RPMI7951 (cell line): Measurements from ENCODE around the gene ISCA2. TPM values are rescaled to one million over a fixed set of nuclear protein-coding genes. Genes with fewer than 3 reads are reported as not detected.

Experiments used
- DNase-seq: peaks from one replicate; pipeline ENCODE4 v3.0.0-alpha.2; 2012; ENCODE audit warnings: low read depth
- total RNA-seq: library from RNA; depleted of rRNA; stranded (reverse); fragments of >200 nt; shearing (Covaris generic); gene quantifications from 2 replicates; pipeline ENCODE4 v1.2.3, GENCODE V29; 2014

The ISCA2 gene
- total RNA-seq, 1 experiment from 2014 or later = 32.4 TPM

DNA sequence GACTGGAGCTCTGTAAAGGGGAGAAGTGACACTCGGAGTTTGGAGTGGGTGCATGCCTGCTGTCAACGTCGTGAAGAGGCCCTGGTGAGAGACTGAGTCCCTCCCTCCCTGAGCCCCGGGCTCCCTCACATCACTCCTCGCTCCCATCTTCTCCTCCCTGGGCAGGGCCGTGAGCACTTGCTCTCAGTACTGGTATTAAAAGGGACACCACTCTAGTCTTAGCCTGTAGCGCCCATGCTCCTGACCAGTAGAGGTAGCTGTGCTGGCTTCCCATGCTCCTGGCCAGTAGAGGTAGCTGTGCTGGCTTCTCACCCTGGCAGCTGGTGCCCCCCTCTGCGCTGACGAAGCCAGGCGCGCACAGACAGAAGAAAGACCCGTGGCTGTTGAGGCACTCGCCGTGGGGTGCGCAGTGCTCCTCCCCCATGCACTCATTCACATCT lies 14.7 kb downstream of the ISCA2 start:
- DNase-seq = no peak

DNA sequence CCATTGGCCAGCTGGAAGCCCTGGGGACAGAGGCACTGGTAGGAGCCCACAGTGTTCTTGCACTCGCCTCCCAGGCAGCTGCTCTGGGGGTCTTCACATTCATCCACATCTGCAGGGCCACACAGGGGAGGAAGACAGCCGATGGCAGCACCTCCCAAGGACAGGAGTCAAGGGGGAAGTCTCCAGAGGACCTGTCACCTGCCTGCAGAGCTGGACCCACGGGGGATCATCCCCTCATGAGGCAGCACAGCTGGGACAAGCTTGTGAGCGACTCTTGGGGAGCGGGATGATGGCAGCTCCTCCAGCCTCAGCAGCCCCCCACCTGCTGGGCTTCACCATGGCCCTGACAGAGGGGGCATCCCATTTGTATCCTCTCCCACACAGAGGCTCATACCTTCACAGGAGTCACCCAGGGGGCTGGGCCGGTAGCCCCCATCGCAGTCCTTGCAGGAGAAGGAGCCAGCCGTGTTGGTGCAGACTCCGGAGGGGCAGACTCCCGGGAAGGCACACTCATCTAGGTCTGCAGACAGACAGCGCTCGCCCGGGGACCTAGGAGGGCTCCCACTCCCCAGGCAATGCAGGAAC lies 15.4 kb downstream of the ISCA2 start:
- DNase-seq = no peak

DNA sequence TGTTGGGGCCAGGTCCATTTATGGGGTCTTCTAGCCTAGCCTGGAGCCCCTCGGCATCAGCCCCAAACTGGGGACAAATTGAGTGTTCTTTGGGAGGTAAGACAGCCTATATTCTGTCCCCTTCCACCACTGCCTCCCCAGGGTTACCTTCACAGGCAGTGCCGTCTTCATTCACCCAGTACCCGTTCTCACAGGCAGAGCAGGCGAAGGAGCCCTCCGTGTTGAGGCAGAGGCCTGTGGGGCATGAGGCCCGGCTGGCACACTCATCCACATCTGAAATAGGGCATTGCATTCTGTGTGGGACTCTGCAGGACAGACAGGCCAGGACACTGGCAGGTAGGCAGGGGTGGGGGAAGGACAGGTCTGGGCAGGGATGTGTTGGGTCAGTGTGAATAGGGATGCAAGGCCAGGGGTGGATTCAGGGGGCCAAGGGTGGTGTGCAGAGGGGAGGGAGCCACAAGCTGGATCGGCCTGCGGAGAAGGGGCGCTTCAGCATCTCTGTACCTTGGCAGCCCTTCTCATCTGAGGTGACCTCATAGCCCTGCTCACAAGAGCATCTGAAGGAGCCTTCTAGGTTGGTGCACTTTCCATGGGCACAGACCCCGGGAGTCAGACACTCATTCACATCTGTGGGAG lies 16.1 kb downstream of the ISCA2 start:
- no peak for DNase-seq

DNA sequence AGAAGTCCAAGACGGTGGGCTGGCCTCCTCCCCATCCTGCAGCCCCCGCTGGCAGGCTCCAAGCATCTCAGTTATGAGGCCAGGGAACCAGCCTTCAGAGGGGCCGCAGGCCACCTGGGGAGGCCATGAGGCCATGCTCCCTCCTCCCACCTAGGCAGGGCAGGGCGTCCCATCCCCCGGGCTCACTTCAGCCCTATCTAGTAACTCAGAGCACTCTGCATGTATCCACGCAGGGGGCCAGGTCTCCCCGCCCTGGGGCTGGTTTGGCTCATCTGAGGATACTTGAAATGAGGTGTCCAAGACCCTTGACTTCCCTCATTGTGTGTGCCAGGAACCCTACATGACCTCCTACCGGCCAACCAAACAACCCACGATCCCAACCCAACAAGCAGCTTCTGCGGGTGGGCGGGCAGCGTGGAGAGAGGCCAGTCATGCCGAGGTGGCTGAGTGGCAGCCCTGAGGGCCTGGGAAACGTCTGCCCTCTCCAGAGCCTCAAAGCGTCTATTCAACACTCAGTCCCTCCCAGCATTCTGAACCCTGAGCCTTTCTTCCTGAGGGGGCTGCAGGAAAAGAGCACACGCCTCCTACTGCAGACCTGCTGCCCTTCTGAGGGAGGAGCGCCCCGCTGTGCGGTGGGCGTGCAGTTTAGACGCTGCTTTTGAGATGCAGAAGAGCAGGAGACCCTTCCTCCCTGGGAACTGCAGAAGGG lies 16.8 kb downstream of the ISCA2 start:
- DNase-seq = peak; percentile 77

DNA sequence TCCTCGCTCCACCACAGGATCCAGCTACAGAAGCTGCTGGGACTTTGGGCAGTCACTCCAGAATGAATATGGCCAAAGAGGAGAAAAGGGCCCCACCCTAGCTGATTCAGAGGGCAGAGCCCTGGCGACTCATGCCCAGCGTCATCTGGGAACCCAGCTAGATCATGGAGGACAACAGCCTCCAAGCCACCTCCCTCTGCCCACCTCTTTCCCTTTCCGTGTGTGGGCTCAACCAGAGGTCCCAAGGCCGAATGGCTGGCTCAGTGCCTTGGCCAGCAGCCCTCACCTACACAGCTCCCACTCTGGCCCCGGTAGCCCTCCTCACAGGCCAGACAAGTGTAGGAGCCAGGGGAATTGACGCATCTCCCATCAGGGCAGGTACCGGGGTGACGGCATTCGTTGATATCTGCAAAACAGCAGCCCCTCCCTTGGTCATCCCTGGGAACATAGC lies 17.4 kb downstream of the ISCA2 start:
- peak; percentile 73 for DNase-seq

DNA sequence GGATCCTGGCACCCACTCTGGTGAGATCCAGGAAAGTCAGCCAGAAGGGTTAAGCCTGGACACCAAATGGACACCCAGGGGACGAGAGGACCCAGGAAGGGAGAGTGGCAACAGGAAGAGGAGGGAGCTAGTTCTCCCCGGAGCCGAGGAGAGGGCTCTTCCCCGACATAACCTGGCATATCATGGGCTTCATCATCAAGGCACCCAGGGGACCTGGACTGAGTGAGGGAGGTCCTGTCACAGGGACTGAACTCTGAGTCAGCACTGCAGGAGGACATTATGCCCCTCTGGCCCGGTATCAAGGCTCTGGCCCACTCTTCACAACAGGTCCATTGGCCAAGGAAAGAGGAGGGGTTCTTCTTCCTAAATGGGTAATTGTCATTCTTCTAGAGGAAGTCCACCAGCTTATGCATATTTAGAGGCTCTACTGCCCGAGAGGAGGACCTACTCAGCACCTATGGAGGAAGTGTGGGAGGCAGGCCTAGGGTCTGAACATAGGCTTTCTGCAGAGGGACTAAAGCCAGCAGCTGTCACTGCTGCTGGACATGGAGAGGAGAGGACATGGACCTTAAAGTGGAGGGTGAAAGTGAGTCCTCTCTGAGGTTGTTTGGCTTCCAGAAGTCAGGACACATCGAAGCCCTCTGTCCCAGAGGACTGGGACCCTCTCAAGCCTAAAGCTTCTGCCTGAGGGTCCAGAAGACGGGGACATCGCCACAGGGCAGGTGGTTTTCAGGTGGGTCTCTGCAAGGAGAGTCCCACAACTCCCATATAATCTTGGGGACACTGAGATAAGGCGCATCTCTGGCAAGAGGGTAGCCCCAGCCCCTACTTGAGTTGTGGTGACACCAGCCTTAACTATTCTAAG lies 18.6 kb downstream of the ISCA2 start:
- no peak for DNase-seq

DNA sequence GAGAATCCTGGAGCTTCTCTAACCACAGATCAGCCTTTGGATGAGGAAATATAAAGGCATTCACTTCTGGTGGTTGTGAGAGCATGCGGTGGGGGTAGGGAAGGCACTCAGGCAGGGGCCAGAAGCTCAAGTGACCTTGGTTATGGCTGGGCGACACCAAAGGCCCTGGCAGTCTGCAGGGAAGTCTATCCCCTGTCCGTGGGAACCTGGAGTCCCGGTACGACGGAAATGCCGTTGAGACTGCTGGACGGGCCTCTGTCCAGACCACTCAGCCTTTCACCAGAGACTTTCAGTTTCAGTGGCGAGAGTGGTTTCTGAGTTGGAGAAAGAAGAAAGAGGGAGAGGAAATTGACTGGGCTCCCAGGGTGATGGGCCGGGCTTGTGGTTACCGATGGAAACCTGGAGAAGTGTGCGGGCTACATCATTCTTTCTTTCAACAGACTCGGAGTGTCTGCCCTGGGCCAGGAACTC lies 20.9 kb downstream of the ISCA2 start:
- DNase-seq = peak; percentile 91

DNA sequence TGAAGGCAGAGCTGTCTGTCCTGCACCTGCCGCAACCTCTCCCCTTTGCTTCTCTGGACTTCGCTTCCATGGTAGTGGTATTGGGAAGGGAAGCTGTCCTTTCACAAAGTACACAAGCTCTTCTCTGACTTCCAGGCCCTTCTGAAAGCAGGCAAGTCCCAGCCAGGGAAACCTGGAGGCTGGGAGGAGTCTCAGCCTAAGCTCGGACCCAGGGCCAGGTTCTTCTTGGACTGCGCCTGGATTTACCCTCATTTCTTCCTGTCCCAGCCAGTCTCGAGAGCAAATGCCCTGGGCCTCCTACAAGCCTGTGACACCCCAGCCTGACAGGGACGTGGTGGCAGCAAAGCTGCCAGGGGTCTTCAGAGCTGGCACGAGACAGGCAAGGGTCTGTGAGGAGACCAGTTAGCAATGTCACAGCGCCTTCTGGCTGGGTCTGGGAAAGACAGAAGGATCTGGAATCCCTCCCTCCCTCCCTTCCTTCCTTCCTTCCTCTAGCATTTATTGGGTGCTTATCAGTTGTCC lies 22.4 kb downstream of the ISCA2 start:
- no peak for DNase-seq

DNA sequence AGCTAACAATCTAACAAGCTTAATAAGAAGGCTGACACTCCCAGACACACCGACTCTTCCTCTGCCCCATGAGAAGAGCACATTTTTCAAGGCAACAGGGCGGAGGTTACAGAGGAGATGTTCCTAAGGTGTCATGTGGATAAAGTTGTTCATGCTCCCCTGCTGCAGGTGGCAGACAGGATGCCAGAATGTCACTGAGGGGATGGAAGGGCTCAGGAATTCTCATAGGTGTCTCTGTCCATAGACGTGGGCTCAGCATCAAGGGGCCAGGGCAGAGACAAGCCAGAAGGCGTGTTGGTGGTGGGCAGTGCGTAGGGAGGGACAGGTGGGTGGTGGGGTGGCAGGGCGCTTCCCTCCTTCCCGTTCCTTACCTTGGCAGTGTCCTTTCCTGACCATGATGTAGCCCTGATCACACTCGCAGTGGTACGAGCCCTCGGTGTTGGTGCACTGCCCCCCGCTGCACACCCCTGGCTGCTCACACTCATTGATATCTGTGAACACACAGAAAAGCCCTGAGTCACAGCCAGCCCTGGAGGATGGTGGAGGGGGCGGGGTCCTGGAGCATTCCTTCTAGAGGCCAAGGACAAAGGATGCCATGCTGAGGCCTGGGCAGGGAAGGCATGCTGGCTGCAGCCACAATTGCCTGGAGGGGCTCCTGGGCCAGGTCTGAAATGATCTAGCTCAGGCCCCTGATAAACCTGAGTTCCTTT lies 23.0 kb downstream of the ISCA2 start:
- peak; percentile 62 for DNase-seq

DNA sequence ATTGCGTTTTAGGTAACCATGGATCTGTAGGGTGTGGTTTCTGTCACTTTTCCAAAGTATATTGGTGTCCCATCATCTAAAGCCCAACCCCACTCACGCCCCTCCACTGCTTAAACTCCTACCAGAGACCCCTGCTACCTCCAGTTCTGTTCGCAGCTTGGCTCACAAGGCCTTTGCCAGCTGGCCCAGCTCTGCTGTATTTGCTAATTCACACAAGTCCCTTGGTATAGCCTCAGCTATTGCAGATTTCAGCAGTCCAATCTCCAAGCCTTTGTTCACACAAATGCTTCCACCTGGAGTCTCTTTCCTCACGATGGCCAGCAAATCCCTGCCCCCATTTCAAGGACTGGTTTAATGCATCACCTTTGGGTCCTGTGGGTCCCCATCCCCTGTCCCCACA lies 24.2 kb downstream of the ISCA2 start:
- DNase-seq = no peak

DNA sequence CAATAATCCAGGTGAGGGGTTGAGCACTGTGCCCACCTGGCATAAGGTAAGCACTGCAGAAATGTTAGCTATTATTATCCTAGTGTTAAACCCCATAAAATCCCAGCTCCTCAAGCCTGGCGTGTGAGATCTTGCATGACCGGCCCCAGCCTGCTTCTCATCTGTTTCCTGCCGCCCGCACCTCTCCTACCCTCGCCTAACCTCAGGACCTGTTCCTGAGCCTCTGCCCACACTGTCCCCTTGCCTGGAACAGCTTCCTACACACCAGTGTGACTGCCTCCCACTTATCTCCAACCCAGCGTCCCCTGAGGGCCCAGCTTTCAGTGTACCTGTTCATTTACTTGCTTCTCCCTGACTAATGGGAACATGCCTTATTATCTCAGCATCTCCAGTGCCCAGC lies 24.7 kb downstream of the ISCA2 start:
- DNase-seq = no peak

DNA sequence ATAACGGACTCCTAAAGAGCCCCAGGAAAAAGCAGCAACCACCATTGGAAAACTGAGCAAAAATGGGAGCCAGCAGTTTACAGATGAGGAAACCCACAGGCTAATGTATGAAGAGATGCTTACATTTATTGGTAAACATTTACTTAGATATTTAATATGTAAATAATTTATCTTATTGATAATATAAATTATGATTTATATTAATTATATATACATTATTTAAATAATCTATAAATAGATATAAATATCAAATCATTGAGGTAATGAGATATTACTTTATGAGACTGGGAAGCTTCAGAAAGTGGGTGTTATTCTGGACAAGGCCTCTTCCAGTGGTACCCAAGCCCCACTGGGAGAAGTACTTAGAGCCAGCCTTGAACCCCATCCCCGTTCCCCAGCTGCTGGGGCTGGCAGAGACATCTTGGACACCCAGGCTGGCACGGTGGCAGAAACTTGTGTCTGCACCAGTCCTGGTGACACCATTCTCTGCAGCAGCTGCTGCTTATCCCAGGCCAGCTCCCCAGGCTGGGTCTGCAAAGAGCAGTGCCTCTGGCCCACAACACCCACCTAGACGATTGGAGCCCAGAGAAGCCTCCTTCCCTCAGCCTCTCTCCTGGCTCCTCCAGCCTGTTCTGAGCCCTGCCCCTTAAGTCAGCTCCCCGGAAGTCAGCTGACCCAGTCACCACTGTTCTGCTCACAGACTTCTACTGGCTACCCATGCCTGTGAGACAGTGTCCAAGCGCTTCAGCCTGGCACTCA lies 25.9 kb downstream of the ISCA2 start:
- no peak for DNase-seq

DNA sequence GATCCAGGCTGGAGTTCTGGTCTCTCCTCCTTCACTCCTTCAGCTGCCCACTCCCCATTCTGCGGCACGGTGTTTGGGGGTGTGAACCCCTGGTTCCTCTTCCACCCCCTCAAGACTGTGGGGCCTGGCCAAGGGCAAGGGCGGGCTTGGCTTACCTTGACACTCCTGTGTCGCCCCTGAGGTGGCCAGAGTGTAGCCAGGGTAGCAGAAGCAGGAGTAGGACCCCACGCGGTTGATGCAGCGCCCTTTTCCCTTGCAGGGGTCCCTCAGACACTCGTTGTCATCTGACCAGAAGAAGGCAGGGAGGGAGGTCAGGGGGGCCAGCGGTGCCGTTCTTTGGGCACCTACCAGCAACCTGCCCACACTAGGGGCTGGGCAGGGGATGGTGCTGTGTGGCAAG lies 28.2 kb downstream of the ISCA2 start:
- no peak for DNase-seq

DNA sequence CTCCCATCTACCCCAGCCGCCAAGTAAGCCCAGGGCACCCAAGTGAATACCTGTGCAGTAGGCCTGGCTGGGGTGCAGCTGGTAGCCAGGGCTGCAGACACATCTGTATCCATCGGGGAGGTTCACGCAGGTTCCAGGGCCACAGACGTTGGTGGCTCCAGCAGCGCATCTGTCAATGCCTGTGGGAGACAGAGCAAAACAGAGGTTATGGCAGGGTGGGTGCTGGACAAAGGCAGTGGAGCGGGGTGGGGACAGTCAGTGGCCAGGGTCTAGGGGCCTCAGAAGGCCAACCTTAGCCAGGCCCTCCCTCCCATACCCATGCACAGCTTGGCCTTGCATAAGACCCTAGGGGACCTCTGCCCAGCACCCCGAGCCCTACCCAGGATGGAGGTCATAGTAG lies 29.2 kb downstream of the ISCA2 start:
- no peak for DNase-seq

DNA sequence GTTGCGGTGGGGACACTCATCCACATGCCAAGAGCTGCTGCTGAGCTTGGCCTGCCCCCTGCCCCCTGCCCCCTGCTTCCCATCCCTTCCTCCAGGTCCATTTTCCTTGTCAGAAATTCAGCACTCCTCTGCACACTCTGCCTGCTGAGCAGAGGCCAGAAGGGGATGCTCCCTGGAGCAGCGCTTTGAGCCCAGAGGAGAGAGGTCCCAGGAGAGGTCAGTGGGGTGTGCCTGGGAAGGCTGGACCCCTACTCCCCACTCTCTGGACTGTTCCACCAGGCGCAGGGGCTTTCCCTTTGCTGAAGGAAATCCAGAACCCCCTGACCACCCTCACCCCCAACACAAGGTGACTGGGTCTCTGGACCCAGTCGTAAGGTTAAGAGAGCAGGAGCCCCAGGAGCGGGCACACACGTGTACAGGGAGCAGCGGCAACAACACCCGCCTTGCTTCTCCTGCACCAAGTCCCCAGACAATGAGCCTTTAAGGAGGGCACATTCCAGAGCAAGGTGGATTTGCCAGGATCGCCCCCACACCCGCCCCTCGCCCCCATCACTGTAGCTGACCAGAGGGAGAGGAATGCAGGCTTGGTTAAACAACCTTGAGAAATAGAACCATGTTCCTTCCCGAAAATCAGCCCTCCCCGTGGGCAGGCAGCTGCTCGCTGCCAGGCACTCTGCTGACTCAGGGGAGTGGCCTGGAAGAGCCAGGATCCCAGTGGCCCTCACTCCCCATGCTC lies 30.7 kb downstream of the ISCA2 start:
- DNase-seq = no peak

DNA sequence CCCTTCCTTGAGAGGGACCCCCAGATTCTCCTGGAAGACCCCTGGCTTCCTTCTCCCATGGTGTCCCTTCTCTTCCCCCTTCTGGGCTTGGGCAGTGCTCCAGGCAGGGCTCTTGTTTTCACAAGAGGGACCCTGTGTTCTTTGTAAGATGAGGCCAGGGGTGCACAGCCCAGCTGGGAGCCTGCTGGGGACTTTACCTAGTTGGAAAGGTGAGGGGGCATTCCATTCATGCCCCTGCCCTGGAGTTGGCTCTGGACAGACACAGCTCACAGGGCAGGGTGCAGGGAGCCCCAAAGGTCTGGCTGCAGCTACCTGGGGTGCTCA lies 31.2 kb downstream of the ISCA2 start:
- no peak for DNase-seq

DNA sequence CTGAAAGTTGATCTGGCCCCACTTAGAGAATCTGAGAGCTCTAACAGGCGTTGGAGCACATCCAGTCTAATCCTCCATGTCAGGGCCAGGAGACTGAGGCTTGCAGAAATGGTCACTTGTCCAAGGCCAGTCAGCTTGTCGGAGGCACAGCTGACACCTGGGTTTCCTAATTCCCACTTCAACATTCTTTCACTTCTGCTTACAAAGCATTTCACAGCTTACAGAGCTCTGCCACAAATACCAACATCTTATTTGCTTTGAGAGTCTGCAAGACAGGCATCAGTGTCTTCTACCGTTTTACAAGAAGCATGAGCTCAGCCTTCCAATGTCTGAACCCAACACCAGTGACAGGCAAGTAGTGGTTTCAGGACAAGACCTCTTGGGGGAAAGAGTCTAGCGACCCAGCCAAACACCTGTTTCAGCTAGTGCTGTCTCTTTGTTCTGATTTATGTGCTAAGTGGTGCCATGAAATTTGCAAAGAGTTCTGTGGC lies 31.8 kb downstream of the ISCA2 start:
- no peak for DNase-seq

DNA sequence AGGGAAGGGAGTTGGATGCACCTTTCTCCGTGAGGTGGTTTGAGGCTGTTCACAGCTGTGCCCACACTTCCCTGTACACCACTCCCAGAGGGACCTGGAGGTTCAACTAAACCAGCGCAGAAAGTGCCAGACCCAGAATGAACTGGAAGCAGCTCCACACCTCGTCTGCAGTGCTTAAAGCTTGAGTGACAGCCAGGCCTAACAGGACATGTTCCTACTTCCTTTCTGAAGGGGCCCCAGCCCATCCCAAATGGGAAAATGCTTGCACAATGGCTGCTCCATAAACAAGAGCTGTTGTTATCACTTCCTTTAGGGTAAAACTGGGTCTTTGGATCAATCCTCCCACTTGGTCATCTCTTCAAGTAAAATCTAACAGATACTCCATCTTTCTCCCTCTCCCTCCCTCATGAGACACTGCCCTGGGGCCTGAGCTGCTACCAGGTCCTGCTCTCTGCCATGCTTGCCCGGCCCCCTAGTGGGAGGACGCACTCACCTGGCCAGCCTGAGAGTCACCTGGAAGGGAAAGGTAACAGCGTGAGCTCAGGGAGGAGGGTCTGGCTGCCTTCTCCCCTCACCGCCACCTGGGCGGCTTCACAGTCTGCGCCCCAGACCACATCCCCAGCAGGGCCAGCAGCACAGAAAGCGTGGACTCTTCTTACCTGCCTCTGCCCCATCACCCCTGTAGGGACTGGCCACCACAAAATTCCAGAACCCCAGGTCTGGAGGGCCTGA lies 33.5 kb downstream of the ISCA2 start:
- no peak for DNase-seq

DNA sequence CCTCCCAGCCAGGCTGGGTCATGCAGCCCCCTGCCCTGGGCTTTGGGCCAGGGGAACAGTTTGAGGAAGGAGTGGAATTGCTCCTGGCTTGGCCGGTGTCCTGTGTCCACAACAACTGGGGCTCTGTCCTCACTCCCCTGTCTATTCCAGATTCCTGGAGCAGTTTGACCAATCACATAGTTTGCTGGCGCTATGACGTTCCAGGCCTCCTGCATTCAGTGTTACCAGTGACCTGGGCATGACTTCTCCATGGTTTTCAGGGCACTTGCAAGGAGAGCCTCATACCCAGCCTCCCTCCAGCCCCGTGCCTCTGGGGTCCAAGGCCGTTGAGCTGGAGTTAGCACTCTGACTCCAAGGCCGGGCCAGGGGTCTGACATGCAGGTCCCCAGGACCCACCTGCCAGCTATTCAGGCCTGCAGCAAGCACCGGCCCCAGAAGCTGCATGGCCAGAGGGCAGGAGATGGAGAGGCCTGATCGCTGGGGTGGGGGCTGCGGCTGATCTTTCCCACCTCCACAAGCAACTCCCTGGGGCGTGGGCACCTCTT lies 34.2 kb downstream of the ISCA2 start:
- no peak for DNase-seq
